Measurements from ENCODE around the gene TNIP2. TPM values are rescaled to one million over a fixed set of nuclear protein-coding genes. Genes with fewer than 3 reads are reported as not detected.

TNIP2 gene
- total RNA-seq (10 to 100 TPM; 20.2 to 28.0 (median 24.6) TPM), polyA plus RNA-seq (24.9 TPM)
- long read RNA-seq, donor 1, transcript TNIP2-201 (6 exons, 1,974 nt): major isoform, 94 of 113 reads
- long read RNA-seq, donor 1, partial matches to known transcripts: 4 of 113 reads
- long read RNA-seq, donor 1, other reads (novel, unspliced or antisense): 14 of 113 reads
- long read RNA-seq, donor 2, transcript TNIP2-201 (6 exons, 1,974 nt): major isoform, 72 of 85 reads
- long read RNA-seq, donor 2, partial matches to known transcripts: 3 of 85 reads
- long read RNA-seq, donor 2, other reads (novel, unspliced or antisense): 7 of 85 reads
- long read RNA-seq, donor 3, transcript TNIP2-203 (5 exons, 1,653 nt): minor isoform, 10 of 156 reads
- long read RNA-seq, donor 3, transcript TNIP2-201 (6 exons, 1,974 nt): major isoform, 122 of 156 reads
- long read RNA-seq, donor 3, partial matches to known transcripts: 12 of 156 reads
- long read RNA-seq, donor 3, other reads (novel, unspliced or antisense): 12 of 156 reads
- long read RNA-seq, donor 4, transcript TNIP2-201 (6 exons, 1,974 nt): major isoform, 57 of 71 reads
- long read RNA-seq, donor 4, partial matches to known transcripts: 4 of 71 reads
- long read RNA-seq, donor 4, other reads (novel, unspliced or antisense): 7 of 71 reads

GRCh38 chr4:2755821-2756690 is at the start of gene TNIP2:
Gene TNIP2 (minus strand): TSS chr4:2756336. CDS start chr4:2756289, 47 bp downstream.
- Histone ChIP-seq H3K4me1 (ENCODE audit: control insufficient read depth, insufficient read depth, low read length) (peaks cover 7% of the 10 kb centered on the region), H3K27me3 (ENCODE audit: control insufficient read depth, insufficient read depth) (no peaks in the 10 kb centered on the region), H3K4me3 (ENCODE audit: low read length) (peak within 1 kb of the TSS; percentile 82), H3K9me3 (ENCODE audit: control insufficient read depth, low read length) (no peaks in the 10 kb centered on the region), H3K27ac (ENCODE audit: low read length) (peak within 1 kb of the TSS; percentile 83)
- intact Hi-C loops (cut with DNase I): loop anchor here in 2 of 4 donors (5.0 to 10.0 kb wide), 2 partner anchors 279 to 281 kb away; no protein-coding TSS in a partner anchor
- ATAC-seq: peak; percentile 89 to 91
- DNase-seq: peak; percentile 92 to 96 (median 96)
- WGBS: under 1% methylated on average over 93 of the region's 96 CpGs

GRCh38 chr4:2804973-2805501 is 48.9 kb upstream of the TNIP2 start:
- peak in 2 of 3 donors; percentile 51 to 64 for DNase-seq
- Histone ChIP-seq H3K4me1 (ENCODE audit: control insufficient read depth, insufficient read depth, low read length) (peaks cover 29% of the 10 kb centered on the region), H3K27ac (ENCODE audit: low read length) (no peak overlapping the region), H3K9me3 (ENCODE audit: control insufficient read depth, low read length) (no peaks in the 10 kb centered on the region), H3K4me3 (ENCODE audit: low read length) (no peak overlapping the region), H3K27me3 (ENCODE audit: control insufficient read depth, insufficient read depth) (no peaks in the 10 kb centered on the region)
- ATAC-seq: no peak
- 86% methylated on average over 13 of the region's 13 CpGs for WGBS
- intact Hi-C loops (cut with DNase I): no loop called here

- intact Hi-C loops (cut with DNase I): no loop called here
- Histone ChIP-seq H3K4me1 (ENCODE audit: control insufficient read depth, insufficient read depth, low read length) (peaks cover 28% of the 10 kb centered on the region), H3K27ac (ENCODE audit: low read length) (no peak overlapping the region), H3K4me3 (ENCODE audit: low read length) (no peak overlapping the region), H3K27me3 (ENCODE audit: control insufficient read depth, insufficient read depth) (no peaks in the 10 kb centered on the region), H3K9me3 (ENCODE audit: control insufficient read depth, low read length) (no peaks in the 10 kb centered on the region)
- DNase-seq (peak; percentile 19 to 52 (median 50)), ATAC-seq (no peak)
- 87% methylated on average over 10 of the region's 10 CpGs for WGBS
Observed at GRCh38 chr4:2804449-2804972, 48.4 kb upstream of the TNIP2 start.

GRCh38 chr4:2803624-2804448 is 47.7 kb upstream of the TNIP2 start:
- H3K4me3 ChIP-seq (ENCODE audit: low read length): no peak overlapping the region
- H3K4me1 ChIP-seq (ENCODE audit: control insufficient read depth, insufficient read depth, low read length): peaks cover 32% of the 10 kb centered on the region
- DNase-seq (peak; percentile 57 to 70 (median 61)), ATAC-seq (no peak)
- WGBS: 83% methylated on average over 20 of the region's 20 CpGs
- no peaks in the 10 kb centered on the region for H3K27me3 ChIP-seq (ENCODE audit: control insufficient read depth, insufficient read depth)
- intact Hi-C loops (cut with DNase I): no loop called here
- H3K27ac ChIP-seq (ENCODE audit: low read length): no peak overlapping the region
- H3K9me3 ChIP-seq (ENCODE audit: control insufficient read depth, low read length): no peaks in the 10 kb centered on the region

GRCh38 chr4:2802618-2803531 is 46.7 kb upstream of the TNIP2 start:
- no peak overlapping the region for H3K27ac ChIP-seq (ENCODE audit: low read length)
- WGBS: 88% methylated on average over 27 of the region's 27 CpGs
- intact Hi-C loops (cut with DNase I): no loop called here

GRCh38 chr4:2800691-2801596 is 44.8 kb upstream of the TNIP2 start:
- ATAC-seq (peak; percentile 75 to 85), DNase-seq (peak; percentile 88 to 97 (median 97))
- no peaks in the 10 kb centered on the region for H3K27me3 ChIP-seq (ENCODE audit: control insufficient read depth, insufficient read depth)
- 15% methylated on average over 29 of the region's 29 CpGs for WGBS
- no peak overlapping the region for H3K4me3 ChIP-seq (ENCODE audit: low read length)
- no peaks in the 10 kb centered on the region for H3K9me3 ChIP-seq (ENCODE audit: control insufficient read depth, low read length)
- H3K4me1 ChIP-seq (ENCODE audit: control insufficient read depth, insufficient read depth, low read length): peaks cover 36% of the 10 kb centered on the region
- peak overlapping the region; percentile 81 for H3K27ac ChIP-seq (ENCODE audit: low read length)
- intact Hi-C loops (cut with DNase I): no loop called here

More at GRCh38 chr4:2802618-2803531, 46.7 kb upstream of the TNIP2 start:
- ATAC-seq (no peak), DNase-seq (peak in 2 of 3 donors; percentile 51 to 55)
- H3K27me3 ChIP-seq (ENCODE audit: control insufficient read depth, insufficient read depth): no peaks in the 10 kb centered on the region
- H3K4me3 ChIP-seq (ENCODE audit: low read length): no peak overlapping the region
- no peaks in the 10 kb centered on the region for H3K9me3 ChIP-seq (ENCODE audit: control insufficient read depth, low read length)
- H3K4me1 ChIP-seq (ENCODE audit: control insufficient read depth, insufficient read depth, low read length): peaks cover 41% of the 10 kb centered on the region

- WGBS: 52% methylated on average over 23 of the region's 23 CpGs
- intact Hi-C loops (cut with DNase I): no loop called here
- ATAC-seq: peak in 1 of 2 donors; percentile 2
- Histone ChIP-seq H3K9me3 (ENCODE audit: control insufficient read depth, low read length) (no peaks in the 10 kb centered on the region), H3K4me1 (ENCODE audit: control insufficient read depth, insufficient read depth, low read length) (peaks cover 37% of the 10 kb centered on the region), H3K4me3 (ENCODE audit: low read length) (no peak overlapping the region), H3K27me3 (ENCODE audit: control insufficient read depth, insufficient read depth) (no peaks in the 10 kb centered on the region), H3K27ac (ENCODE audit: low read length) (peak overlapping the region; percentile 81)
- DNase-seq: peak; percentile 42 to 80 (median 80)
Observed at GRCh38 chr4:2799971-2800690, 44.0 kb upstream of the TNIP2 start.

- H3K4me1 ChIP-seq (ENCODE audit: control insufficient read depth, insufficient read depth, low read length): peaks cover 43% of the 10 kb centered on the region
- H3K9me3 ChIP-seq (ENCODE audit: control insufficient read depth, low read length): no peaks in the 10 kb centered on the region
- H3K27me3 ChIP-seq (ENCODE audit: control insufficient read depth, insufficient read depth): no peaks in the 10 kb centered on the region
- no peak overlapping the region for H3K4me3 ChIP-seq (ENCODE audit: low read length)
- 68% methylated on average over 14 of the region's 14 CpGs for WGBS
- DNase-seq (peak; percentile 35 to 73 (median 71)), ATAC-seq (no peak)
- intact Hi-C loops (cut with DNase I): no loop called here
- H3K27ac ChIP-seq (ENCODE audit: low read length): peak overlapping the region; percentile 5
Observed at GRCh38 chr4:2799224-2799911, 43.2 kb upstream of the TNIP2 start.
